ENCODE measurements around the gene OVOL3. TPM values are rescaled to one million over a fixed set of nuclear protein-coding genes. Genes with fewer than 3 reads are reported as not detected.

Gene OVOL3
- total RNA-seq, 1 experiment from 2014 or later: 0.47 TPM

GRCh38 chr19:36081894-36082293 lies 29.0 kb upstream of the OVOL3 start:
- no peak for DNase-seq (ENCODE audit: low spot score)
- POLR2A ChIA-PET (ENCODE audit: low non-redundant PET): no interaction called here
- Histone ChIP-seq H3K4me3 (ENCODE audit: low read depth, low read length, poor library complexity, severe bottlenecking) (no peak overlapping the region), H3K9me3 (ENCODE audit: low read depth, low read length, poor library complexity, severe bottlenecking) (no peaks in the 10 kb centered on the region), H3K4me1 (ENCODE audit: insufficient read depth, low read length, poor library complexity, severe bottlenecking) (no peaks in the 10 kb centered on the region), H3K27ac (ENCODE audit: low read depth, low read length, poor library complexity, severe bottlenecking) (no peak overlapping the region), H3K36me3 (ENCODE audit: insufficient read depth, low read length, poor library complexity, severe bottlenecking) (peaks cover 50% of the 10 kb centered on the region), H3K27me3 (replicated peaks; ENCODE audit: insufficient read depth, low read depth, low read length, poor library complexity) (no peaks in the 10 kb centered on the region)
- no TSS peak for BruUV-seq (replicated peaks)
- intact Hi-C loops (cut with micrococcal nuclease; ENCODE audit: unreplicated experiment): no loop called here
- CTCF ChIA-PET: interaction anchor here (0.6 kb wide), 1 partner anchor 15 kb away, joined by 3 read pairs; no protein-coding TSS in a partner anchor
- no peak for TF ChIP-seq CTCF (conservative IDR thresholded peaks at IDR 0.05; ENCODE audit: low read depth, low read length)
- TF ChIP-seq EZH2 (IDR thresholded peaks at IDR 0.05; ENCODE audit: borderline replicate concordance, low read depth, low read length, poor library complexity, severe bottlenecking): no peak

- no peak for DNase-seq (ENCODE audit: low spot score)
- ChIA-PET POLR2A (ENCODE audit: low non-redundant PET) (no interaction called here), CTCF (no interaction called here)
- H3K4me1 ChIP-seq (ENCODE audit: insufficient read depth, low read length, poor library complexity, severe bottlenecking): no peaks in the 10 kb centered on the region
- H3K4me3 ChIP-seq (ENCODE audit: low read depth, low read length, poor library complexity, severe bottlenecking): no peak overlapping the region
- H3K27ac ChIP-seq (ENCODE audit: low read depth, low read length, poor library complexity, severe bottlenecking): no peak overlapping the region
- no peaks in the 10 kb centered on the region for H3K27me3 ChIP-seq (replicated peaks; ENCODE audit: insufficient read depth, low read depth, low read length, poor library complexity)
- BruUV-seq (replicated peaks): no TSS peak
- peaks cover 56% of the 10 kb centered on the region for H3K36me3 ChIP-seq (ENCODE audit: insufficient read depth, low read length, poor library complexity, severe bottlenecking)
- no peaks in the 10 kb centered on the region for H3K9me3 ChIP-seq (ENCODE audit: low read depth, low read length, poor library complexity, severe bottlenecking)
- intact Hi-C loops (cut with micrococcal nuclease; ENCODE audit: unreplicated experiment): no loop called here
- TF ChIP-seq EZH2 (IDR thresholded peaks at IDR 0.05; ENCODE audit: borderline replicate concordance, low read depth, low read length, poor library complexity, severe bottlenecking) (no peak), CTCF (conservative IDR thresholded peaks at IDR 0.05; ENCODE audit: low read depth, low read length) (no peak)
Measured at GRCh38 chr19:36082916-36083315, 28.0 kb upstream of the OVOL3 start.

GRCh38 chr19:36084231-36085009 lies 26.5 kb upstream of the OVOL3 start:
- Histone ChIP-seq H3K36me3 (ENCODE audit: insufficient read depth, low read length, poor library complexity, severe bottlenecking) (peaks cover 68% of the 10 kb centered on the region), H3K4me3 (ENCODE audit: low read depth, low read length, poor library complexity, severe bottlenecking) (no peak overlapping the region), H3K27me3 (replicated peaks; ENCODE audit: insufficient read depth, low read depth, low read length, poor library complexity) (no peaks in the 10 kb centered on the region), H3K9me3 (ENCODE audit: low read depth, low read length, poor library complexity, severe bottlenecking) (no peaks in the 10 kb centered on the region), H3K4me1 (ENCODE audit: insufficient read depth, low read length, poor library complexity, severe bottlenecking) (no peaks in the 10 kb centered on the region), H3K27ac (ENCODE audit: low read depth, low read length, poor library complexity, severe bottlenecking) (no peak overlapping the region)
- intact Hi-C loops (cut with micrococcal nuclease; ENCODE audit: unreplicated experiment): no loop called here
- no peak for DNase-seq (ENCODE audit: low spot score)
- BruUV-seq (replicated peaks): no TSS peak
- TF ChIP-seq CTCF (conservative IDR thresholded peaks at IDR 0.05; ENCODE audit: low read depth, low read length): no peak
- no peak for TF ChIP-seq EZH2 (IDR thresholded peaks at IDR 0.05; ENCODE audit: borderline replicate concordance, low read depth, low read length, poor library complexity, severe bottlenecking)
- POLR2A ChIA-PET (ENCODE audit: low non-redundant PET): no interaction called here
- CTCF ChIA-PET: no interaction called here

All from A673 (cell line).